ENCODE results near the gene C3orf38.

The C3orf38 gene

DNA sequence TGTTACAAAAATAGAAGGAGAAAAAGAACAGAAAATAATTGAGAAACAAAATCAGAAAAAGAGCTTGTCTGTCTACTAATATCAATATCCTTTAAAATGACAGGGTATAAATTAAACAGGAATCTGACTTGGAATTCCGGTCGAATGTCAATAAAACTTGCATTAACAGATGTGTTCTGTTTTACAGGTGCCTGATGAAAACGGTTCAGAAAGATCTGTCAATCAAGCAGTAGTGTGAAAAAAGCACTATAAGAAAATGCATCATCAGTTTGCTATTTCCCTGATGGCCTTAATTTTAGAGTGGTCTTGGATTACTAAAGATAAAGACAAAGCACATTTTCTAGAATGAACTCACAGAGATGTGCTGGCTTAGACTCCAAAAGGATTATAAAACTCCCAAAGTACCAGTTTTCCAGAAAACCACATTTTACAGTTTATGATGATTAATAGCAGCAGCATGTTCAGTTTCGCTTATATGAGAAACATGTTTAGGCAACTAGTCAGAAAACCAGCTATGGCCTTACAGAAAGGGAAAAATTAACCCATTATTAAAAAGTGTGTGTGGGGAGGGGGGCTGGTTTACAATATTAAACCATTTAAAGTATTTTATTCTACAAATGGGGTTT lies 8.2 kb upstream of the C3orf38 start:
- TF ChIP-seq, protein P1, sequence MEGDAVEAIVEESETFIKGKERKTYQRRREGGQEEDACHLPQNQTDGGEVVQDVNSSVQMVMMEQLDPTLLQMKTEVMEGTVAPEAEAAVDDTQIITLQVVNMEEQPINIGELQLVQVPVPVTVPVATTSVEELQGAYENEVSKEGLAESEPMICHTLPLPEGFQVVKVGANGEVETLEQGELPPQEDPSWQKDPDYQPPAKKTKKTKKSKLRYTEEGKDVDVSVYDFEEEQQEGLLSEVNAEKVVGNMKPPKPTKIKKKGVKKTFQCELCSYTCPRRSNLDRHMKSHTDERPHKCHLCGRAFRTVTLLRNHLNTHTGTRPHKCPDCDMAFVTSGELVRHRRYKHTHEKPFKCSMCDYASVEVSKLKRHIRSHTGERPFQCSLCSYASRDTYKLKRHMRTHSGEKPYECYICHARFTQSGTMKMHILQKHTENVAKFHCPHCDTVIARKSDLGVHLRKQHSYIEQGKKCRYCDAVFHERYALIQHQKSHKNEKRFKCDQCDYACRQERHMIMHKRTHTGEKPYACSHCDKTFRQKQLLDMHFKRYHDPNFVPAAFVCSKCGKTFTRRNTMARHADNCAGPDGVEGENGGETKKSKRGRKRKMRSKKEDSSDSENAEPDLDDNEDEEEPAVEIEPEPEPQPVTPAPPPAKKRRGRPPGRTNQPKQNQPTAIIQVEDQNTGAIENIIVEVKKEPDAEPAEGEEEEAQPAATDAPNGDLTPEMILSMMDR (IDR thresholded peaks at IDR 0.05; ENCODE audit: low read depth, low read length, missing control alignments), result no peak
- in situ Hi-C loops (cut with HindIII; ENCODE audit: low sequenced_read_pairs), result no loop called here
- DNase-seq (ENCODE audit: low read depth), result no peak
- no peak overlapping the region for H3K4me3 ChIP-seq (ENCODE audit: low read depth, low read length)

DNA sequence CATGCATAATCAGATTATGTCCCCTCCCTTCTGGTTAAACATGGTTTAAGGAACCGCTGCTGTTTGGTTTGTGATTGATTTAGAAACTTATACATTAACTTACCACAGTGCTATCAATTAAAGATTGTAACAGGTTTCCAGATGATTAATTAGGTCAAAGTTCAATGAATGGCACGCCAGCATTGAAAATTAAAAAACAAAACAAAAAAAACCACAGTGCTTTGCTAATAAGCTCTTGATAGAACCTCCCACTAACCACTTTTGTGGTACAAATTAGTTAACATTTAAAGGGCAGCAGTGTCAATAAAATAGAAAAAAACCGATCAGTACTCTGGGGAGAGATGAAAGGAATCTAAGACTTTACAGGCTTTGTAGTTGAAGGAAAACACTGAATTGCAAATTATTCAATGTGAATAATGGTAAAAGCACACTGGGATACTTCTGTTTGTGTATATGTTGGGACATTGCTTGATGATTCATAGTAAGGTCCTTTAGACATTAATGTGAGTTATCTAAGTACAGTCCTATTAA lies 7.6 kb upstream of the C3orf38 start:
- no peak overlapping the region for H3K4me3 ChIP-seq (ENCODE audit: low read depth, low read length)
- in situ Hi-C loops (cut with HindIII; ENCODE audit: low sequenced_read_pairs), result no loop called here

DNA sequence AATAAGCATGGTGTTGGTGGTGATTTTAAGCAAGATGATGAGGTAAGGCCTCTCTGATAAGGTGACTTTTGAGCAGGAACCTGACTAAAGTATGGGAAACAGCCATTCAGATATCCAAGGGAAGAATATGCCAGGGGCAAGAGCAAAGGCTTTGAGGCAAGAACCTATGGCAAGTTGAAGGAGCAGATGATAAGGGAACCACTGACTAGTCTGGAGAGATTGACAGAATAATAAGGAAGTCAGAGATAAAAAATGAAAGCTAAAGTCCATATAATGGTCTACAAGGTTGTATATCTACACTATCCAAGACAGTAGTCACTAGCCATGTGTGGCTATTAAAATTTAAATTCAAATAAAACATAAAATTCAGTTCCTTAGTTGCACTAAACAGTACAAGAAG lies 2.5 kb upstream of the C3orf38 start:
- no peak for DNase-seq (ENCODE audit: low read depth)
- TF ChIP-seq, protein P1 (IDR thresholded peaks at IDR 0.05; ENCODE audit: low read depth, low read length, missing control alignments), result no peak
- no peak overlapping the region for H3K4me3 ChIP-seq (ENCODE audit: low read depth, low read length)
- in situ Hi-C loops (cut with HindIII; ENCODE audit: low sequenced_read_pairs), result no loop called here

More for the DNA sequence above, 7.6 kb upstream of the C3orf38 start:
- DNase-seq (ENCODE audit: low read depth), result no peak
- TF ChIP-seq, protein P1 (IDR thresholded peaks at IDR 0.05; ENCODE audit: low read depth, low read length, missing control alignments), result no peak

DNA sequence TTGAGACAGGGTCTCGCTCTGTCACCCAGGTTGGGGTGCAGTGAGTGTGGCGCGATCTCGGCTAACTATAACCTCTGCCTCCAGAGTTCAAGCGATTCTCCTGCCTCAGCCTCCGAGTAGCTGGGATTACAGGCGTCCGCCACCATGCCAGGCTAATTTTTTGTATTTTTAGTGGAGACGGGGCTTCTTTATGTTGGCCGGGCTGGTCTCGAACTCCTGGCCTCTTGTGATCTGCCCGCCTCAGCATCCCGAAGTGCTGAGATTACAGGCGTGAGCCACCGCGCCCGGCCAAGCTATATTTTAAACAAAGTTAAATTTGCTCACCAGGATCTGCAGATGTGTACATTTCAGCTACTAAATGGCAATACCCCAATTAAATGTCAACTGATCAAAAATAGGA lies 1.1 kb upstream of the C3orf38 start:
- DNase-seq (ENCODE audit: low read depth), result no peak
- in situ Hi-C loops (cut with HindIII; ENCODE audit: low sequenced_read_pairs), result no loop called here
- TF ChIP-seq, protein P1 (IDR thresholded peaks at IDR 0.05; ENCODE audit: low read depth, low read length, missing control alignments), result no peak
- H3K4me3 ChIP-seq (ENCODE audit: low read depth, low read length), result peak overlapping the region; percentile 94

DNA sequence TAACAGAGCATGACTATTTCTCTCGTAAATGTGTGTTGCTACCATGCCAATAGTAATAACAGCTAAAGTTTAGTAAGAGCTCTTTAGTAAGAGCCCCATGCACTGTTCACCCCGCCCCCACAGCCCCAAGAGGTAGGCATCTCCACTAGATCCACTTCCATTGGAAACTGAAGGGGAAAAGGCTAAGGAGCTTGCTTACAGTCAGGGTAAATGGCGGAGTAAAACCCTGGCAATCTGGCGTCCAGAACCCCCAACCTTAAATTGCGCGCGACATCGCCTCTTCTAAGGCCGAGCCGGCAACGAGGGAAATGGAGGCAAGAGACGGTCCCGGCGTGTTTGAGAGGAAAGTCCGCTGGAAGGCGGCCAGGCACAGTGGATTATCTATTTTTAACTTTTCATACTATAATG lies 654 bp upstream of the C3orf38 start:
- TF ChIP-seq, protein P1 (IDR thresholded peaks at IDR 0.05; ENCODE audit: low read depth, low read length, missing control alignments), result no peak
- DNase-seq (ENCODE audit: low read depth), result no peak
- in situ Hi-C loops (cut with HindIII; ENCODE audit: low sequenced_read_pairs), result no loop called here
- H3K4me3 ChIP-seq (ENCODE audit: low read depth, low read length), result peak overlapping the region; percentile 94

DNA sequence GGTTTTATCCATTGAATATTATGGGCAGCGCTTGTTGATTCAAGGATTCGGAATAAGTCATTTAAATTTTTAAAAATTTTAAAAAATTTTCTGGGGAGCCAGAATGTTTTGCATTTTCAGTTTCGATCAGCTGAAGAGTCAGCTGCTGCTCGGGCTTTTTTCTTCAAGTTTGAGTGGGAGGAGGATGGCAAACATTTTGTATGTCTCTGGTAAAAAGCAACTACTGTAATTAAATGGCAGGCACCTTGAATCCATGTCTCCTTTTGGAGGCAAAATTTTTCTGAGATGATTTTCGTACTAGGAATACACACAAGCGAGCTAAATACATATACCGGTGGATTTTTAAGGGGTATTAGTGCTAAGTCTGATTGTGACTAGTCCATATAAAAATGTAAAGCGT lies 612 bp downstream of the C3orf38 start:
- TF ChIP-seq, protein P1 (IDR thresholded peaks at IDR 0.05; ENCODE audit: low read depth, low read length, missing control alignments), result no peak
- in situ Hi-C loops (cut with HindIII; ENCODE audit: low sequenced_read_pairs), result no loop called here
- no peak for DNase-seq (ENCODE audit: low read depth)
- H3K4me3 ChIP-seq (ENCODE audit: low read depth, low read length), result peak overlapping the region; percentile 94
